Cardiac muscle cell (in vitro differentiated cells and primary cell): ENCODE results near the gene APOM. TPM values are rescaled to one million over a fixed set of nuclear protein-coding genes. Genes with fewer than 3 reads are reported as not detected.

Experiments
- DNase-seq, 2 donors: peaks; one replicate each; pipeline versions ENCODE4 v3.0.0 to v3.0.0-alpha.2; 2010 to 2017; ENCODE audit warnings: low read depth in 1 of 2, low spot score in 1 of 2
- H3K27ac ChIP-seq: fragments of 200-600 bp; sonication (generic); 2 replicates; pipeline ENCODE4 v1.5.1; 2016
- H3K27me3 ChIP-seq: fragments of 200-600 bp; sonication (generic); 2 replicates; pipeline ENCODE4 v1.6.0; 2016; ENCODE audit warnings: control low read depth
- H3K36me3 ChIP-seq: fragments of 200-600 bp; sonication (generic); 2 replicates; pipeline ENCODE4 v1.5.1; 2016; ENCODE audit warnings: control low read depth
- H3K4me1 ChIP-seq: fragments of 200-600 bp; sonication (generic); 2 replicates; pipeline ENCODE4 v1.8.1; 2017; ENCODE audit warnings: low read depth, mild to moderate bottlenecking, mixed run types
- H3K4me3 ChIP-seq: fragments of 200-600 bp; sonication (generic); 2 replicates; pipeline ENCODE4 v1.5.1; 2016; ENCODE audit warnings: mild to moderate bottlenecking
- H3K9me3 ChIP-seq: fragments of 200-600 bp; sonication (generic); 2 replicates; pipeline ENCODE4 v1.5.1; 2017; ENCODE audit warnings: low read depth, mild to moderate bottlenecking, control low read depth
- CTCF ChIP-seq: IDR thresholded peaks from 2 replicates; pipeline ENCODE4 v1.5.1; 2012; ENCODE audit warnings: low read depth, mild to moderate bottlenecking, low read length
- polyA plus RNA-seq: library from polyadenylated mRNA; unstranded; fragments of >200 nt; fragmentation: Nextera tagmentation; extraction: Ambion mirVana; gene quantifications from 2 replicates; pipeline ENCODE4 v1.2.1, GENCODE V29; 2016
- total RNA-seq: library from RNA; depleted of rRNA; stranded (reverse); fragments of >200 nt; gene quantifications from 2 replicates; pipeline ENCODE4 v1.2.3, GENCODE V29; 2016

APOM gene
- total and polyA plus RNA-seq, 2 experiments from 2014 or later: 2.3 to 3.5 TPM

DNA sequence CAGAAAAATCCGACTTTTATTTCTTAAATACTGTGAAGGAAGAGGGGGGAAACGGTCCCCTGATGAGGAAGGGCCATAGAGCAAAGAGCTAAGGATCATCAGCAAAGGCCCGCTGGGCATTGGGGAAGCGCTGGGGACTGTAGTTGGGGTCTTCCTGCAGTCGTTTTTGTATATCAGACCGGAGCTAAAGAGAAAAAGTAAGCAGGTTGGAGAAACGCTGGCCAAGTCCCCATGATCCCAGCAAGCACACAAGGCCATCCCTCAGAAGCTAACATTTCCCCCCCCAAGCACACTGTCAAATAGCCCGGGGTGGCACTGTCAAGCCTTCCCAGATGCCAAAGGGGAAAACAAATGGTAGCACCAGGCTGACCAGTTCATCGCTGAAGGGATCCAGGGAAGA is 16.7 kb upstream of the APOM start:
- no peak for DNase-seq
- H3K27ac ChIP-seq: peak overlapping the region; percentile 73
- H3K27me3 ChIP-seq: no peaks in the 10 kb centered on the region
- no peaks in the 10 kb centered on the region for H3K9me3 ChIP-seq
- H3K36me3 ChIP-seq: peaks cover 86% of the 10 kb centered on the region
- no peak for TF ChIP-seq CTCF
- H3K4me3 ChIP-seq: no peak overlapping the region
- no peaks in the 10 kb centered on the region for H3K4me1 ChIP-seq

DNA sequence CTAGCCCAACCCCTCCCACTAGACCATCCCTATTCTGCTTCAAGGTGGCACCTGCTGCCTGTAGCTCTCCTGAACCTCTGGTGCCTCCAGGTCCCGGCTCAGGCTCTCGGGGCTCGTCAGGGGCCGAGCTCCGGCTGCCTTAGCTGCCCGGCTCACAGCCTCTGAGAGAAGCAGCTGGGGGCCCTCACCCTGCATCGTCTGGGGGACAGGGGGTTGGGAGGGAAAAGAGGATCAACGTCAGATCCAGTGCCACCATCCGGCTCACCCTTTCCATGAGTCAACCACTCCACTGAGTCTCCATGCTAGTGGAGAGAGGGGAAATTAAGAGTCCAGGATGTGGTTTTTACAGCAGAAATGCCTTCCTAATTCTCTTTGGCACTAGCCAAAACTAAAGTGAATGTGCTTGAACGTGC is 16.2 kb upstream of the APOM start:
- DNase-seq: peak in 1 of 2 donors; percentile 50
- TF ChIP-seq CTCF: no peak
- peak overlapping the region; percentile 73 for H3K27ac ChIP-seq
- no peaks in the 10 kb centered on the region for H3K4me1 ChIP-seq
- H3K4me3 ChIP-seq: no peak overlapping the region
- H3K9me3 ChIP-seq: no peaks in the 10 kb centered on the region
- peaks cover 86% of the 10 kb centered on the region for H3K36me3 ChIP-seq
- no peaks in the 10 kb centered on the region for H3K27me3 ChIP-seq

DNA sequence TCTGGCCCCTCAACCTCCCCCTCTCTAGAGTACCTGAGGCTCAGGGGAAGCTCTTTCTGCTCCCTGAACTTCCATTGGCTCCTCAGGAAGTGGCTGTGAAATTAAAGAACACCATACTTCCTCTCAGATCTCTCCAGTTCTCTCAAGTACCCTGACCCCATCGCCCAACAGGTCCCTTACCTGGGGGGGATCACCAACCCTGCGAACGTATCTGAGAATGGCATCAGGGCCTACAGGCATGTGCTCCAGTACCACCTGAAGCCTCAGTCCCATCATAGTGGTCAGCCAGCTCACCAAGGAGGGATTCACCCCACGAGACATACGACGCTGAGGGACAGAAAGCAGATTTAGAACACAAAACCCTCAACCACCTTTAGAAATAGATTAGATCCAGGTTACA is 15.1 kb upstream of the APOM start:
- Histone ChIP-seq H3K4me3 (no peak overlapping the region), H3K36me3 (peaks cover 86% of the 10 kb centered on the region), H3K9me3 (no peaks in the 10 kb centered on the region), H3K27me3 (no peaks in the 10 kb centered on the region), H3K4me1 (no peaks in the 10 kb centered on the region), H3K27ac (no peak overlapping the region)
- no peak for TF ChIP-seq CTCF
- DNase-seq: no peak

DNA sequence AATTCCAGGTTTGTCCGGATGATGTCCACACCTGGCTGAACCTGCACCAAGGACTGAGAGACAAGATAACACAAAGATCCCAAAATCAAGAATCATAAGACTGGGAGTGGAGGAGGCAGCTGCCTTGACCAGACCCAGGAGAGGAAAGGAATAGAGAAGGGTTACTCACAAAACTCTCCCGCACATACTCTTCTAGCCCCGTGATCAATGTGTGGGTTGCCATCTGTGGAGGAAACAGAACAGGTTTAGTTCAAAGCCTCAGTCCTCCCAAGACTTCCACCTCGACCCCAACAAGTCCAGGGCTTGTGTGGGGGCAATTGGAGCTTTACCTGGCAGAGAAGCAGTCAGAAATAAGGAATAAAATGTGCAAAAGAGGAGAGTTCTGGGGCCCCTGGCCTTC is 14.3 kb upstream of the APOM start:
- Histone ChIP-seq H3K4me1 (no peaks in the 10 kb centered on the region), H3K4me3 (no peak overlapping the region), H3K27ac (no peak overlapping the region), H3K36me3 (peaks cover 85% of the 10 kb centered on the region), H3K9me3 (no peaks in the 10 kb centered on the region), H3K27me3 (no peaks in the 10 kb centered on the region)
- DNase-seq: no peak
- TF ChIP-seq CTCF: no peak

GRCh38 chr6:31642798-31643570 is 12.7 kb upstream of the APOM start:
- Histone ChIP-seq H3K4me1 (no peaks in the 10 kb centered on the region), H3K9me3 (no peaks in the 10 kb centered on the region), H3K27ac (no peak overlapping the region), H3K4me3 (no peak overlapping the region), H3K27me3 (no peaks in the 10 kb centered on the region), H3K36me3 (peaks cover 80% of the 10 kb centered on the region)
- no peak for DNase-seq
- TF ChIP-seq CTCF: no peak
